Lung (tissue), 12 donors: Measurements from ENCODE around the gene MCTP2. TPM values are rescaled to one million over a fixed set of nuclear protein-coding genes. Genes with fewer than 3 reads are reported as not detected.

Experiments used
- ATAC-seq: fragments of 200-7000 bp; cut with Tn5 transposase; one replicate; pipeline ENCODE4 v1.9.1; 2020; ENCODE audit warnings: moderate number of reproducible peaks; ENCODE audit not compliant: insufficient read depth, low FRiP score
- DNase-seq, 3 donors: peaks; one replicate each; pipeline ENCODE4 v3.0.0-alpha.2; 2013 to 2017
- H3K27ac ChIP-seq, 2 donors: one replicate each; pipeline ENCODE4 v1.5.1; 2013; ENCODE audit warnings: mild to moderate bottlenecking in 2 of 2, moderate library complexity in 2 of 2, control low read depth in 1 of 2, inconsistent platforms in 1 of 2, low read depth in 1 of 2, low read length in 1 of 2
- H3K27me3 ChIP-seq, 3 donors: one replicate each; pipeline ENCODE4 v1.5.1; 2013; ENCODE audit warnings: low read length in 2 of 3; ENCODE audit not compliant: control insufficient read depth in 3 of 3, insufficient read depth in 3 of 3
- H3K36me3 ChIP-seq, 4 donors: one replicate each; pipeline ENCODE4 v1.5.1; 2013; ENCODE audit warnings: low read length in 4 of 4, mild to moderate bottlenecking in 1 of 4, moderate library complexity in 1 of 4; ENCODE audit not compliant: control insufficient read depth in 4 of 4, insufficient read depth in 4 of 4
- H3K4me1 ChIP-seq, 5 donors: one replicate each; pipeline ENCODE4 v1.5.1; 2013; ENCODE audit warnings: low read length in 5 of 5, mild to moderate bottlenecking in 2 of 5, moderate library complexity in 1 of 5; ENCODE audit not compliant: control insufficient read depth in 5 of 5, insufficient read depth in 5 of 5
- H3K4me3 ChIP-seq: one replicate; pipeline ENCODE4 v1.5.1; 2013; ENCODE audit warnings: mild to moderate bottlenecking, control low read depth, moderate library complexity
- H3K9ac ChIP-seq, 2 donors: one replicate each; pipeline ENCODE4 v1.5.1; 2013; ENCODE audit warnings: low read length in 2 of 2, control low read depth in 1 of 2; ENCODE audit not compliant: insufficient read depth in 1 of 2
- H3K9me3 ChIP-seq, 4 donors: one replicate each; pipeline ENCODE4 v1.5.1; 2013; ENCODE audit warnings: low read length in 3 of 4, mild to moderate bottlenecking in 1 of 4, moderate library complexity in 1 of 4; ENCODE audit not compliant: control insufficient read depth in 4 of 4, insufficient read depth in 3 of 4
- CTCF ChIP-seq: IDR thresholded peaks from 2 replicates; pipeline ENCODE4 v1.5.1; 2012; ENCODE audit warnings: mild to moderate bottlenecking; ENCODE audit errors: control extremely low read depth, extremely low read depth
- WGBS, 2 donors: extraction: QIAGEN DNeasy Blood & Tissue Kit; methylation state at CpG; one replicate each; pipeline ENCODE4 v1.1.7; 2013; 5-methylcytosine and 5-hydroxymethylcytosine counted together
- polyA plus RNA-seq, 2 donors: library from polyadenylated mRNA; stranded (reverse); fragments of 200-250 nt; gene quantifications; one replicate each; pipeline ENCODE4 v1.2.1, GENCODE V29; 2013
- total RNA-seq, 2 donors: library from RNA; depleted of rRNA in 1 of 2; stranded (reverse); fragments of >200 nt in 1 of 2; gene quantifications; one replicate each; pipeline ENCODE4 v1.2.1, GENCODE V29; 2014 to 2021
- donor health status: control.
- donor health status: control.
- donor health status: Bipolar disorder and iron deficiency.
- donor health status: healthy.
- donor health status: DM: yes; HTN: yes; CAD: no.

MCTP2 gene
- total and polyA plus RNA-seq, 4 donors: 3.5 to 92.5 (median 30.2) TPM

GRCh38 chr15:94453227-94453988 is 222.0 kb downstream of the MCTP2 start:
- no peak for DNase-seq
- no peak overlapping the region for H3K4me3 ChIP-seq
- H3K27me3 ChIP-seq: no peaks in the 10 kb centered on the region
- peaks cover 0 to 3% (median 0%) of the 10 kb centered on the region in 4 donors for H3K9me3 ChIP-seq
- TF ChIP-seq CTCF: no peak
- 85 to 97% methylated on average over 1 of the region's 1 CpG for WGBS, 2 donors
- H3K36me3 ChIP-seq: peaks cover 0 to 2% (median 0%) of the 10 kb centered on the region in 4 donors
- no peak overlapping the region for H3K9ac ChIP-seq
- H3K4me1 ChIP-seq: peaks cover 0 to 3% (median 0%) of the 10 kb centered on the region in 5 donors
- no peak overlapping the region for H3K27ac ChIP-seq
- no peak for ATAC-seq

GRCh38 chr15:94455297-94455696 is 223.9 kb downstream of the MCTP2 start:
- DNase-seq: no peak
- Histone ChIP-seq H3K9me3 (peaks cover 0 to 3% (median 0%) of the 10 kb centered on the region in 4 donors), H3K27ac (no peak overlapping the region), H3K9ac (no peak overlapping the region), H3K27me3 (no peaks in the 10 kb centered on the region), H3K4me3 (no peak overlapping the region), H3K4me1 (peaks cover 0 to 3% (median 0%) of the 10 kb centered on the region in 5 donors), H3K36me3 (peaks cover 0 to 13% (median 0%) of the 10 kb centered on the region in 4 donors)
- WGBS, 2 donors: 96 to 97% methylated on average over 9 of the region's 9 CpGs
- TF ChIP-seq CTCF: no peak
- no peak for ATAC-seq

GRCh38 chr15:94456226-94456625 is 224.9 kb downstream of the MCTP2 start:
- H3K9me3 ChIP-seq: peaks cover 0 to 3% (median 0%) of the 10 kb centered on the region in 4 donors
- TF ChIP-seq CTCF: no peak
- peaks cover 0 to 13% (median 0%) of the 10 kb centered on the region in 4 donors for H3K36me3 ChIP-seq
- ATAC-seq (no peak), DNase-seq (no peak)
- no peak overlapping the region for H3K4me3 ChIP-seq
- 61 to 66% methylated on average over 5 of the region's 5 CpGs for WGBS, 2 donors
- H3K9ac ChIP-seq: no peak overlapping the region
- no peak overlapping the region for H3K27ac ChIP-seq
- H3K27me3 ChIP-seq: no peaks in the 10 kb centered on the region
- peaks cover 0 to 3% (median 0%) of the 10 kb centered on the region in 5 donors for H3K4me1 ChIP-seq
